ENCODE measurements around the gene KRT35.

KRT35 gene

DNA sequence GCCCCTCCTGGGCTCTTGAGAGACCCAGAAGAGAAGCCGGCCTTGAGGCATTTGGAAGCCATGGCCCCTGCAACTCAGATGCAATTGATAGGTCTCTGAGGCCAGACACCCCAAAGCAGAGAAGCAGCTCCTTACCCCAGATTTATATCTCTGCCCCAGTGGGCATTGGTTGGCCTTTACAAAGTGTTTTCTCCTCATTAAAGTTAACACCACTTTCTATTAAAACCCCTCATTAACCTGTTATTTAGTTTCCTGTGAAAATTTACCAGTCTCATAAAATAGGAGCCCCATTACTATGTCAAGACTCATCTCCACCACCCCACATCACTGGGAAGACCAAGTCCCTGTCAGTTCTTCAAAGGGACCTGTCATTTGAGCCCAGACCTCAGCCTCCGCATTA, at the start of gene KRT35:
Gene KRT35, minus strand, starts transcription at position 116 of the 400 bp plus-strand sequence. Its CDS starts 54 bp downstream, at position 62.
- DNase-seq, result no peak

DNA sequence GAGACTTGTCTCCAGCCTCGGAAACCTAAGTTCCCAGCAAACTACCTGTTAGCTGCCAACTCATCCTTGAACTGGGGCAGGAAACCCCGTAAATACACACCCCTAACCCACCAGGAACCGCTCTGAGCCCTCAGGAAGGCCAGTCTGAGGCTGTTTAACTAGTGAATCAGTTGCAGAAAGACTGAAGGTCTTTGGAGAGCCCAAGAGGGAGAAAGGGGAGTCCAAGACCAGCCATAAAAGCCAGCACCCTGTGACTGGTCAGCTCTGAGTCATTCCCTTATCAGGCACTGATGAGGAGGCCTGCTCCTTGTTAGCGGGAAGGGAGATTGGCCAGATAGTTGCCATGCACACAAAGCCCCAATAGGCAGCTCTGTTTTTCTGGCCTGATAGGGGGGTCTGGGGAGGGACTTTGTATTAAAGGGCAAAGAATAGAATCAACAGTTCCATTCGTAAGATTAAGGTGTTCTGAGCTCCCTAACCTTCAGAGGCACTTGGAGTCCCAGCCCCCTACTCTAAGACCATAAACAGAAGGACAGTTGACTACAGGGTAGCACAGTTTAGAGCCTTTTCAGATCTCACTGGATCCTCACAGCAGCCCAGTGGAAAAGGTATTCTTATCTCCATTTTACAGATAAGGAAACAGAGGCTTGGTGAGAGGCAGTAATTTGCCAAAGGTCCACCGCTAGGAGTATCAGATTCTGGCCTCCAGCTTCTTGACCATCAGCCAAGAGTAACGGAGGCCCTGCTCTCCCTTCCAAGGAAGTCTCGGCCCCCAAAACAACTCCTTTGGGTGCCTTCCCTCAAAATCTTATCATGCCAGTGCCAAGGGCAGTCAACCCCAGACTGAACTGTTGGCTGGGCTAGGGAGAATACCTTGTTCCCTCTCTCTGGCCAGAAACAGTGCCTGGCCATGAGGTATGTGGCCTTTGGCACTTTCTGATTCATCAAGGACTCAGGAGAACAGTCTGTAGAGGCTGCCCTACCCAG, 49.4 kb upstream of the KRT35 start:
- DNase-seq, result no peak

DNA sequence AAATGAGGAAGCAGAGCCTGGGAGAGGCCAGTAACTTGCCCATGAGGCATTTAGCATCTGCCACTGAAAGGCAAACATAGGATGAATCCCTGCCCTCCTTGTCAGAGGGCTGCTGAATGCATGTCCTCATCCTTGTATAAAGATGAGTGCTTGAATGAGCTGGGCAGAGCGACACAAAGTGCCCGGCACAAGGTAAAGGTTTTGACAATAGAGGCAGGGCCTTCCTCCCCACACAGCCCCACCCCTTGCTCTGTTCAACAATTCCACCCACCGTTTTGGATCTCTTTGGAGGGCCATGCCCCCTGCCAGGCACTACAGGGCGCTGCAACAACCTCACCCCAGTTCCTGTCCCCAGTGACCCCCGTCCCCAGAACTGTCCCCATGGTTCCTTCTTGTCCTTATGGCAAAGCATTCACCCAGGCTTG, 48.6 kb upstream of the KRT35 start:
- DNase-seq, result no peak

DNA sequence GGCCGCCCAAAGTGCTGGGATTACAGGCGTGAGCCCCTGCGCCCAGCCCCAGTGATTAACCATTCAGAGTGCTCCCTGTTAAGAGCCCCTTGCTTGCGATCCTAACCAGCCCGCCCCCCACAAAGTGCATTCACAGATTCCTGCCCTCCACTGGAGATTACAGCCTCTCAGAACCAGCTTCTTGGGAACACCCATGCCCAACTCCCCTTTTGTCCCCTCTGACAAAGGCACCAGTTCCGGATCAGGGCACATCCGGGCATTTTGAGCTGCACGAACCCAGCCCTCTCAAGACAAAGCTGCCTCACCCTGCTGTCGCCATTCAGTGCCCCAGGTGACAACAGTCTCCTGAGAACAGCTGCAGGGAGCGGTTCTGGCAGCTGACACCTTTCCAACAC, 48.0 kb upstream of the KRT35 start:
- no peak for DNase-seq

DNA sequence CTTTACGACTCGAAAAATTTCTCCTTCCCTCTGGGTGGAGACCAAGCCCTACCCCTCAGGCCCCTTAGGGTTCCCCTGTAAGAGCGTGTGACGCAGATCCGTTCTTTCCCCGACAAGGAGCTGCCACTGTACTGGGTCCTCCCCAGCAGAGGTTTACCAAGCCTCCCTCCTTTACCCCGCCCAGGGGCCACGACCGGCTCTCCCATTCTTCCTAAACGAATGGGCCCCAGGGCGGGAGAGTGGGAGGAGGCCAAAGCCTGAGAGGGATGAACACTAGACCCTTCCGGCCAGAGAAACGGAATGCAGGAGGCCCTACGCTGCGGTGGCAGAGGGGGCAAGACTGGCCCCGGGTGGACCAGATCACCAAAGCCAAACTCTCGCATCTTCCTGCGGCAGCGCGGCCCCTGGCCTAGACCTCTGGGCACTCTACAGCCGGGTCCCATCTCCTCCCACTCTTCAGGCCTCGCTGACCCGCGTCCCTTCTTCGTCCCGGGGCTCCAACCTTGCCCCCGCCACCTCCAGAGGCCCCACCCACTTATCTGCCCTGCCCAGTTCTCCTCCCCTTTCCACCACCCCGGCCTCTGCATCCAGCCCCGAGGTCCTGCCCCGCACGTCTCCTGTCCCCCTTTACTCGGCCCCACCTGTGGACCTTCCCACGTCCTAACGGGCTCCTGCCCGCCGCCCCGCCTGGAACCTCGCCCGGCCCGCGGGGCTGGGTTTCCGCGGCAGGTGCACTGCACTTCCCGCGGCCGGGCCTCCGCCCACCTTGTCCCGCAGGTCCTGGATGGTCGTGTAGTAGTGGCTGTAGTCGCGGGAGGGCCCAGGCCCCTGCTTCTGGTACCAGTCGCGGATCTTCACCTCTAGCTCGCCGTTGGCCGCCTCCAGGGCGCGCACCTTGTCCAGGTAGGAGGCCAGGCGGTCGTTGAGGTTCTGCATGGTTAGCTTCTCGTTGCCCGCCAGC, 46.4 kb upstream of the KRT35 start:
- no peak for DNase-seq

DNA sequence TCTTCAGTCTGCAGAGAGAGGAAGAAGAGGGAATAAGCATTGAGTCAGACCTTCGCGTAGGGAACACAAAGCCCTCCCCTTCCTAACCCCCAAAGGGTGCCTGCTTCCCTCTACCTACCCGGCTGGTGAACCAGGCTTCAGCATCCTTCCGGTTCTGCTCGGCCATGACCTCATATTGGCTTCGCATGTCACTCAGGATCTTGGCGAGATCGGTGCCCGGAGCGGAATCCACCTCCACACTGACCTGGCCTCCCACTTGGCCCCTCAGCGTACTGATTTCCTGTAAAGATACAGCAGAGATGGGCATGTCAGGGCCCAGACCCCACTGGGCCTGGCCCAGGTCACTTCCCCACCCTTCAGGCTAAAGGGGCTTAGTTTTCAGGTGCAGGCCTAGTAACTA, 43.3 kb upstream of the KRT35 start:
- DNase-seq, result no peak

DNA sequence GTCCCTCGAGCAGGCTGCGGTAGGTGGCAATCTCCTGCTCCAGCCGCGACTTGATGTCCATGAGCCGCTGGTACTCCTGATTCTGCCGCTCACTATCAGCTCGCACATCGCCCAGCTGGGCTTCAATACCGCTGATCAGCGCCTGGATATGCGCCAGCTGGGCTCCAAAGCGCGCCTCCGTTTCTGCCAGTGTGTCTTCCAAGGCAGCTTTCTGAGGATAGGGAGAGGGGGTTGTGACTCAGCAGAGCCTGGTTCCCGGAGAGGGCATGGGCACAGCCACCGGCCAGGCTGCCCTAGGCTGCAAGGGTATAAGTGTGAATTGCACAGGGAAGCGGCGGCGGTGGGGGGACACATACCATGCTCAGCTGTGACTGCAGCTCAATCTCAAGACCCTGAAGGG, 42.8 kb upstream of the KRT35 start:
- no peak for DNase-seq

DNA sequence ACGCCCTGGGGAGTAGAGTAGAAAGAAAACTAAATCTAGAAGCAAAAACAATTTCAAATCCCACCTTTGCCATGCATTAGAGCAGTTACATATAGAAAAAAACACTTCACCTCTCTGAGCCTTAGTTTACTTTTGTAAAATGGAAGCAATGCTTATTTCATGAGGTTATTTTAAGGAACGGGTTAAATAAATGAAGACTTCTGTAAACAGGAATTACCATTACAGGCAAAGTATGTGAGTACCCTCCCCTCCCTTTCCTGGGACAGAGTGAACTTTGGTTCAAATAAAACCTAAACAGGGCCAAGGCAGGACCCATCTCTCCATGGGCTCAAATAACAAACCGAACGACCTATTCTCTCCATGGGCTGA, 42.3 kb upstream of the KRT35 start:
- DNase-seq, result no peak

DNA sequence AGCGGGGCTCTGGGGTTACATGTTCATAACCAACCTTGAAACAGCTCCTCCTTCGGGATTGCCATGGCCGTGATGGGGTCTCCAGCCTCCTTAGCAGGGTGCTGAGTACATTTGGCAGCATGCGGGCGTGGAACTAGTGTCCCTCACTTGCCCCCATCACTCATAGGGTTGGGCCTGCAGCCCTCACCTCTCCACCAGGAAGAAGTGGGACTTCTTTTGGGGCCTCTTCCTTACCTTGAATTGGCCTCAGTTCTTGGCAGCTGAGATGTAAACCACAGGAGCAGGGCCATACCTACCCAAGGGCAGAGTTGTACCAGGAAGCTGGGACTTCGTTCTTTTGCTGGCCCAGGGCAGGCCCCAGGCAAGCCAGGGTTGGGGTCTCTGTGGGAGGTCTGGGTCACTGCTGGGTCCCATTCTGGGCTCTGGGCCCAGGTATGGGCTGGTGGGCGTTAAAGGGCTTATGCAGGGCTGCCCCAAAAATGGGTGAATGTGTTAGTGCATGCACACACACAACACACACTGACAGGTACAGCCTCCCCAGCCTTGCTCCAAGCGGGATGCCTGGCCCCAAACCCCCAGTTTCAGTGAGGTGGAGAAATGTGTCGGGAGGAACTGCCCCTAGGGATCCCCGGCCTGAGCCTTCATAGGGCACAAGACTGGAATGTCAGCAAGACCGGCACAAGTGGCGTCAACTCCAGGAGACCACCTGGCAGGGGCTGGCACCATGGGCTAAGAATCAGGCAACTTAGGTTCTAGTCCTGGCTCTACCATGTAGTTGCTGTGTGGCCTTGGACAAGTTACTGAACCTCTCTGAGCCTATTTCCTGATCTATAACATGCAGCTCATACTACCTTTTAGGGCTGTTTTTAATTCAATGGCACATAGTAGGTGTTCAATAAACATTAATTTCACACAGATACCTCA, 41.6 kb upstream of the KRT35 start:
- DNase-seq, result no peak

DNA sequence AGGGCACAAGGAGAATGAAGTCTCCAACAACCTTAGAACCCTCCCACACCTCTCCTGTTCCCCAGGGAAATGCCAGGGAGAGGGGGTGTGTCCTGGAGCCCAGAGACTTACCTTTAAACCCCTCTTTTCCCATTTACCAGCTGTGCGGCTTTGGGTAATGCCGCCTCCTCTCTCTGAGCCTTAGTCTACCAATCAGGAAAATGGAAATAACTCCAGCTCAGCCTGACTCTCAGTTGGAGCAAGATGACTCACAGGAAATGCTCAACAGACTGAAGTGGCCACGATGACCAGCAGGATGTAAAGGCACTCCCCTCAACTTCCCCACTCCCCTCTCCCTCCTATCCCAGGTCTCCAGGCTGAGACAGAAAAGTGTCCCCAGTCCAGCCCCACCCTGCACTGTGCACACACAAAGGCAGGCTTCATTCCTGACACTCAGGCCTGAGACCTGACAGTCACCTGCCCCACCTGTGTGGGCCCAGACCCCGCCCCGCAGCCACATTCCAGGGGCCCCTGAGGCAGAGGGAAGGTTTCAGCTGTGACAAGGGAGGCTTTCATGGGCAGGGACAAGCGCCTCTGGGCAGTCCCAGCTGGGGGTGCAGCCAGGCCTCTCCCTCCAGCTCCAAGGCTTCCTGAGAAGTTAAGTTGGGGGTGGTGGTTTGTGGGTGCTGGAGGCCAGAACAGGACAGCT, 40.8 kb upstream of the KRT35 start:
- DNase-seq, result no peak

DNA sequence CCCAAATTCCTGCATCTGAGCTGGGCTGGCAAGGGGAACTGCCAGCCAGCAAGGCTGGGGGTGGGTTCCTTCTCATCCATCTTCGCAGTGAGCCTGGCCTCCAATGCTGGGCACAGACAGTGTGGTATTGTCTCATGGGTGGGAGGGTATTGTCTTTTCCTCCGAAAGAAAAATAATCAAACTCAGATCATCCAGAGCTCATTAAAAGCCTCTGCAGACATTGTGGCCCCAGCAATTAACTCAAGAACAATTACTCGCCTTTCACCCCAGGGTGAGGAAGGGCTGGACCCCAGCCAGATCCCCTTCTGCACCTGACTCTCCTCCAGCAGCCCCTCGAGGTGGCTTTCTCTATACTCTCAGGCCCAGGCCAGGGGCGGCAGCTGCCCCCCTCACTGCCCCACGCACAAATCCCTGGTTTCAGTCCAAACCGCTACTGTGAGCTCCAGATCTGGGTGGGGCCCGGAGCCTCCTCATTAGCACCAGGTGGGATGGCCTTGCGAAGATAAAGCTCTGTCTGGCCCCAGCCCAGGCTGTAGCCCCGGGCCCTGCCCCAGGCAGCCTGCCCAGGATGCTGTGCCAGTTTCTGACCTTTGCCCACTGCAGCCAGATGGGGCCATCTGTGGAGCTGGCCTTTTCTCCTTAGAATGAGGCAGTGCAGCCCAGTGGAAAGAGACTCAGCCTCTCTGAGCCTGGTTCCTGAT, 40.0 kb upstream of the KRT35 start:
- DNase-seq, result no peak

DNA sequence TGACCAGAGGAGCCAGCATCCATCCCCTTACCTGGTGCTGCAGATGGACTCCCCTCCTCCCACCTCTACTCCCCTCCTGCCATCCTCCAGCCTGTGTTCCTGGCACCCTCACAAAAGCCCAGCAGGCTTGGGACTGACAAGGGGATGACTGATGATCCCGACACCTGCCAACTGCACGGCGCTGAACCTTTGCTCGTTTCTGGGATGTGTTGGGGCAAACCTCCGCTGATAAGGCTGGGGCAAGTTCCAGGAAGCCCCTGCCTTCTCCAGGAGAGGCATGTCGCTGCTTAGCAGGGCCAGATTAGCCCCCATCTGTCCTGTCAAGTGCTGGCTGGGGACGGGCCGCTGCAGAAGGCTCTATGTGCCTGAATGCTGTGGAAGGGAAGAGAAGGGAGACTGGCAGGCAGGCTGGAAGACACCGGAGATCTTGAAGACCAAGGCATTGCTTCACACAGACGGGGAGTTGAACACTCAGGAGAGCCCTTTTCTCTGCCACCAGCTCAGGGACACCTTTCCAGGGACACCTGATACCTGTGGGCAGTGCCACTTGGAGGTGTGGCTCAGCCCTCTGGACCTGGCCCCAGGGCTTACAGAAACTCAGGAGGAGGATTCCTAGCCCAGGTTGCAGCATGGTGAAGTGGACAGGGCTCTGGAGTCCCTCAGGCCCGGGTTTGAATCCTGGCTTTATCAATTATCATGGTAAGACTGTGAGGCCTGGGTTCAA, 38.7 kb upstream of the KRT35 start:
- DNase-seq, result no peak

DNA sequence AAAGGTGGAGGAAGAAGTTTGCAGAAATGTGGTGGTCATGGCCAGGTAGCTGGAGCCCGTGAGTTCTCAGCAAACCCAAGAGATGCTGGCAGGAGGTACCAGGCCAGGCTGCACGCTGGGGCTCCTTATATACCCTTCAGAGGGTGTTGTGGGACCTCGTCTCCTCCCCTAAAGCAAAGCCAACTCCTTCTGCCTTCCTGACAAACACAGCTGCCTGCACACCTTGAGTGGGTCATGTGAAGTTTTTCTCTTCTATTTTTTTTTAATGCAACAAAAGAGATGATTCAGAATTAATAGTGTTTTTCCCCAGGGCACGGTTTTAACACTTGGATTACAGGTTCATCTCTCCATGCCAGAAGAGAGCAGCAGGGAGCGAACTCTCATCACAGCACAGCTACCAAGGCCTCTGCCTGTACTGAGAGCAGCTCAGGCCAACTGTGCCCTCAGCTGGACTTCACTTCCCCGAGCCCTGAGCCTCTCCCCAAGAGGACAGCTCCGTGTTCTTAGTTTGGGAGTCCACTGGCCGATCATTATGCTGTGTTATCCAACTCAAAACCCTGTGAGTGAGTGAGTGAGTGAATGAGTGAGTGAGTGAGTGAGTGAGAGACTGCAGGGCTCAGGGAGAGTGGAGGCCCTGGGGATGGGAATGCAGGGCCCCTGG, 38.0 kb upstream of the KRT35 start, which contains the start of gene KRT15:
Gene KRT15, minus strand, starts transcription at position 102 of the 661 bp plus-strand sequence. Its CDS starts 63 bp downstream, at position 39.
- DNase-seq, result no peak

DNA sequence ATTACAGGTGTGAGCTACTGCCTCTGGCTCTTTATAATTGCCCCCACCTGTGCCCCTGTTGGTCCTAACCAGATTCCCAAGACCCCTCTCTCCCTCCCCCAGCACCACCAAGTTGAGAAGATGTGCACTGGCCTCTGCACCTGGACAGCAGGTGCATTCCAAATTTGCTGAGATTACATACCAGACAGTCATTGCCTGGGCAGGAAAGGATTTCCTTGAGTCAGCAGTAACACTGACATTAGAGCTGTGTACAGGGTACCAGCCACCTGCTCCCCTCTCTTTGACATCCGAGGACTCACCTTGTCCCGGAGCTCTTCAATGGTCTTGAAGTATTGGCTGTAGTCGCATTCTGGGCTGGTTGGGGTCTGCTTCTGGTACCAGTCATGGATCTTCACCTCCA, 37.1 kb upstream of the KRT35 start:
- no peak for DNase-seq

DNA sequence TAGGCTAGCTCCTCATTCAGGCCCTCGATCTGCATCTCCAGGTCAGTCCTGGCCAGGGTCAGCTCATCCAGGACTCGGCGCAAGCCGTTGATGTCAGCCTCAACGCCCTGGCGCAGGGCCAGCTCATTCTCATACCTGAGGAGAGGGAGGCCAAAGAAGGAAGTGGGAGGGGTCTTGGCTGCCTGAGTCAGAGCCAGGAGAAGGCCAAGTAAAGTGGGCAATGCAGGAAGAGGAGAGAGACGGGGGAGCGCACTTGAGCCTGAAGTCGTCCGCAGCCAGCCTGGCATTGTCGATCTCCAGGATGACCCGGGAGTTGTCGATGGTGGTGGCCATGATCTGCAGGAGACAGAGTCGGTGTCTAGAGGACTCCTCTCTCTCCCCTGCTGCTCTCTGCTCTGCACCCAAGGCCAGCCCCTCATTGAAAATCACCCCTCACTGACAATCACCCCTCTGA, 35.9 kb upstream of the KRT35 start:
- DNase-seq, result no peak

DNA sequence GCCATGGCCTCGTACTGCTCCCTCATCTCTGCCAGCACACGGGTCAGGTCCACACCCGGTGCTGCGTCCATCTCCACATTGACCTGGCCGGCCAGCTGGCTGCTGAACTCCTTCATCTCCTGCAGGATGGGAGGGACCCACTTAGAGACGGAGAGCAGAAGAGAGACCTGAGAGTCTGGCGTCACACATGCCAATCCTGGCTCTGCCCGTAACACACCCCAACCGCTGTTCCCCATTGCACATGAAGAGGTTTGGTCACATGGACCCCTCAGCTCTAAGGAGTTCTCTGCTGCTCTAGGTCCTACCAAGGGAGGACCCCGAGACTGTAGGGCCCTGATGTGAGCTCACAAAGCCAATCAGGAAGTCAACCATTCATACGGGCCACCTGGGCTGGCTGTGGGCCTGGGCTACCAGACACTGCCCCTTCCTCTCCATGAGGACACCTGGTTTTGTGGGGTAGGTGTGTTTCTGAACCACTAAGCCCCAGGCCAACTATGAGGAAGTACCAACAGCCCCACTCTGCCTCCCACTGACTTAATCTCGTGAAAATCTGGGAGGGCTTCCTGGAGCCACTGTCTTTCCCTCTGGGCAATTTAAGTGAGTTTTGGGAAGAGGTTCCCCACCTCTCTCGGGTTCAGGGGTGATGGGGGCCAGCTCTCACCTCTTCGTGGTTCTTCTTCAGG, 35.3 kb upstream of the KRT35 start:
- no peak for DNase-seq

DNA sequence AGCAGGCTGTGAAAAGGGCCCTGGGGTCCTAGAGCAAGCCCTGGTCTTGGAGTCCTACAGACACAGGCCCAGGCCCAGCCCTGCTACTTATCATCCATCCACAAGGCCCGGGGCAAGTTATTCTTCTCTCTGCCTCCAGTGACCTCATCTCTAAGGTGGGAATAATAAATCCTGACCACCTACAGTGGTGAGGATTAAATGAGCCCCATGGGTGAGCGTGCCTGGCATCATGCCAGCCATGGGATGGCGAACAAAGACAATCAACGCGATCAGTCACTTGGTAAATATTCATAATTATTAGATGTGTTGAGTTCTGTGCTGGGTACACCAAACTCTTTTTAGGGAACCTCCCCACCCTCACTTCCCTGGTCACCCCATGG, 32.2 kb upstream of the KRT35 start:
- DNase-seq, result no peak

DNA sequence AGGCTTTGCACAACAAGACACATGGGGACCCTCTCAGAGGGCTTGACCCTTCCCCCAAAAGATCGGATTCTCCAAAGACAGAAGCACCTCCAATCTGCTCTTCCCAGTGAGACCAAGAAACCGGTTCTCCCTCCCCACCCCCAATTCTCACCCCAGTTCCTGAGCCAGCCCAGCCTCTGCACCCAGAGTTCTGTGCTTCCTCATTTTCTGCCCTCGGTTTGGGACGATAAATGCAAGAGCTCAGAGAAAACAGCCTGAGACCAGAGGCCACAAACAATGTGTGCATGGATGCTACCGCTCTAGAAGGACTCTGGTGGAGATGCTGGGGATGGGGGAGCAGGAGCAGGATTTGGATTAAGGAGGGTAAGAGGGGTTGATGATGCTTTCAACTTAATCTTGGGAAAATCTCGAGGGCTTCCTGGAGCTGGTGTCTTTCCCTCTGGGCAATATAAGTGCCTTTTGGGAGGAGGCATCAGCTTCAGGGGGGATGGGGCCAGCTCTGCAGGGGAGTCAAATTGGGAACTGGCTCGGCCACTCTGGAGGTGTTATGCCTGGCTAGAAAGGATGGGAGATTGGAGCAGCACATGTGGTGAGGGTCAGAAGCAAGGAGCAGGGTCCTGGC, 31.7 kb upstream of the KRT35 start:
- DNase-seq, result no peak

DNA sequence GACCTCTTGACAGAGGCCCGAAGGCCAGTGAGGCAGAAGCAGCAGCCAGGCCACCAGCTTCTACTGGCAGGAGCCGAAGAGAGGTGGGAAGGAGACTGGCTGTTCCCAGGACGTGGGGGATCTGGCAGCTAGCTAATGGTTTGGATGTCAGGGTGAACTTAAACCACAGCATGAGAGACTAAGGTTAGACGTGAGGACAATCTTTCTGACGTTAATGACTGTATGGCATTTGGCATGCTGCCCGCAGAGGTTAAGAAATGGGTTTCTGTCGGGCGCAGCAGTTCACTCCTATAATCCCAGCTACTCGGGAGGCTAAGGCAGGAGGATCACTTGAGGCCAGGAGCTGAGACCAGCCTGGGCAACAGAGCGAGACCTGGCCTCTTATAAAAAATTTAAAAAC, 30.8 kb upstream of the KRT35 start:
- DNase-seq, result no peak
